ENCODE results near the gene SMARCAL1. TPM values are rescaled to one million over a fixed set of nuclear protein-coding genes. Genes with fewer than 3 reads are reported as not detected.

The SMARCAL1 gene
- total and polyA plus RNA-seq, 9 of the 15 experiments (the other 6 are each of a cell fraction or from before 2014, with no cell fraction given), result 8.2 to 27.9 (median 12.4) TPM

GRCh38 chr2:216498379-216499352, 86.4 kb downstream of the SMARCAL1 start, which contains the start of gene RPL37A (continued):
- no peak for TF ChIP-seq ZNF311 (CRISPR knock-in tag; IDR thresholded peaks at IDR 0.05)
- peak; percentile 24; the same call in 1 of the 2 replicates for TF ChIP-seq HDAC2 (IDR thresholded peaks at IDR 0.05)
- TF ChIP-seq HNRNPUL1 (IDR thresholded peaks at IDR 0.05; ENCODE audit: low read length), result no peak
- TF ChIP-seq CEBPG (CRISPR knock-in tag; IDR thresholded peaks at IDR 0.05), result no peak
- TF ChIP-seq CEBPG (tag; conservative IDR thresholded peaks at IDR 0.05 in 1 of 2, IDR thresholded peaks at IDR 0.05 in 1 of 2), result no peak
- peak; percentile 88 for TF ChIP-seq SPI1 (IDR thresholded peaks at IDR 0.05; ENCODE audit: borderline replicate concordance, low read depth, low read length)
- no peak; the same call in 1 of the 2 replicates for TF ChIP-seq AFF4 (CRISPR knock-in tag; IDR thresholded peaks at IDR 0.05)
- TF ChIP-seq CTBP1 (IDR thresholded peaks at IDR 0.05; ENCODE audit: borderline replicate concordance), result peak; percentile 28; the same call in 1 of the 2 replicates
- TF ChIP-seq ZNF347 (CRISPR knock-in tag; IDR thresholded peaks at IDR 0.05; ENCODE audit: low read depth), result no peak
- TF ChIP-seq ZNF197 (CRISPR knock-in tag; IDR thresholded peaks at IDR 0.05; ENCODE audit: low read depth), result no peak
- no peak for TF ChIP-seq RAD51 (IDR thresholded peaks at IDR 0.05; ENCODE audit: borderline replicate concordance, low read depth)
- no peak for TF ChIP-seq ZNF280A (IDR thresholded peaks at IDR 0.05; ENCODE audit: low read depth, partially characterized antibody)
- TF ChIP-seq ZSCAN32 (CRISPR knock-in tag; IDR thresholded peaks at IDR 0.05), result no peak
- TF ChIP-seq, protein P1, sequence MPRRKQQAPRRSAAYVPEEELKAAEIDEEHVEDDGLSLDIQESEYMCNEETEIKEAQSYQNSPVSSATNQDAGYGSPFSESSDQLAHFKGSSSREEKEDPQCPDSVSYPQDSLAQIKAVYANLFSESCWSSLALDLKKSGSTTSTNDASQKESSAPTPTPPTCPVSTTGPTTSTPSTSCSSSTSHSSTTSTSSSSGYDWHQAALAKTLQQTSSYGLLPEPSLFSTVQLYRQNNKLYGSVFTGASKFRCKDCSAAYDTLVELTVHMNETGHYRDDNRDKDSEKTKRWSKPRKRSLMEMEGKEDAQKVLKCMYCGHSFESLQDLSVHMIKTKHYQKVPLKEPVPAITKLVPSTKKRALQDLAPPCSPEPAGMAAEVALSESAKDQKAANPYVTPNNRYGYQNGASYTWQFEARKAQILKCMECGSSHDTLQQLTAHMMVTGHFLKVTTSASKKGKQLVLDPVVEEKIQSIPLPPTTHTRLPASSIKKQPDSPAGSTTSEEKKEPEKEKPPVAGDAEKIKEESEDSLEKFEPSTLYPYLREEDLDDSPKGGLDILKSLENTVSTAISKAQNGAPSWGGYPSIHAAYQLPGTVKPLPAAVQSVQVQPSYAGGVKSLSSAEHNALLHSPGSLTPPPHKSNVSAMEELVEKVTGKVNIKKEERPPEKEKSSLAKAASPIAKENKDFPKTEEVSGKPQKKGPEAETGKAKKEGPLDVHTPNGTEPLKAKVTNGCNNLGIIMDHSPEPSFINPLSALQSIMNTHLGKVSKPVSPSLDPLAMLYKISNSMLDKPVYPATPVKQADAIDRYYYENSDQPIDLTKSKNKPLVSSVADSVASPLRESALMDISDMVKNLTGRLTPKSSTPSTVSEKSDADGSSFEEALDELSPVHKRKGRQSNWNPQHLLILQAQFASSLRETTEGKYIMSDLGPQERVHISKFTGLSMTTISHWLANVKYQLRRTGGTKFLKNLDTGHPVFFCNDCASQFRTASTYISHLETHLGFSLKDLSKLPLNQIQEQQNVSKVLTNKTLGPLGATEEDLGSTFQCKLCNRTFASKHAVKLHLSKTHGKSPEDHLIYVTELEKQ (CRISPR knock-in tag; IDR thresholded peaks at IDR 0.05), result no peak
- TF ChIP-seq SLC30A9 (CRISPR knock-in tag; IDR thresholded peaks at IDR 0.05), result no peak
- no peak for TF ChIP-seq TCFL5 (CRISPR knock-in tag; conservative IDR thresholded peaks at IDR 0.05)

All from K562 (cell line).